Astrocyte (in vitro differentiated cells and primary cell): ENCODE results near the gene SIRPB1. TPM values are rescaled to one million over a fixed set of nuclear protein-coding genes. Genes with fewer than 3 reads are reported as not detected.
"Not testable (repeated sequence)": the region's sequence is repeated elsewhere in the genome, so short reads cannot be mapped to it uniquely, and the experiment has no call there.

Source experiments
- DNase-seq: peaks from one replicate; pipeline ENCODE4 v3.0.0-alpha.2; 2010; ENCODE audit warnings: low read depth
- FAIRE-seq: peaks from 2 replicates; lab custom pipeline; 2011; peaks lifted over from hg19 to GRCh38; lab: Jason Lieb, UNC
- H2AFZ ChIP-seq: 2 replicates; pipeline ENCODE4 v1.6.0; 2012; ENCODE audit warnings: low read depth, low read length, inconsistent platforms
- H3K27ac ChIP-seq: 2 replicates; pipeline ENCODE4 v1.5.1; 2011; ENCODE audit warnings: low read depth, low read length, inconsistent platforms
- H3K27me3 ChIP-seq: 2 replicates; pipeline ENCODE4 v1.6.0; 2011; ENCODE audit warnings: low read length, inconsistent platforms; ENCODE audit not compliant: insufficient read depth
- H3K36me3 ChIP-seq: 2 replicates; pipeline ENCODE4 v1.5.1; 2011; ENCODE audit warnings: low read length, inconsistent platforms; ENCODE audit not compliant: insufficient read depth
- H3K4me1 ChIP-seq: 2 replicates; pipeline ENCODE4 v1.5.1; 2011; ENCODE audit warnings: low read length, inconsistent platforms; ENCODE audit not compliant: insufficient read depth
- H3K4me2 ChIP-seq: 2 replicates; pipeline ENCODE4 v1.6.0; 2012; ENCODE audit warnings: low read length, inconsistent platforms
- H3K4me3 ChIP-seq: 2 replicates; pipeline ENCODE4 v1.5.1; 2011; ENCODE audit warnings: low read depth, mild to moderate bottlenecking, low read length, inconsistent platforms; ENCODE audit not compliant: insufficient read depth
- H3K79me2 ChIP-seq: 2 replicates; pipeline ENCODE4 v1.6.0; 2012; ENCODE audit warnings: mild to moderate bottlenecking, low read length, inconsistent platforms; ENCODE audit not compliant: insufficient read depth
- H3K9ac ChIP-seq: 2 replicates; pipeline ENCODE4 v1.6.0; 2012; ENCODE audit warnings: mild to moderate bottlenecking, low read length, inconsistent platforms
- H3K9me3 ChIP-seq: 2 replicates; pipeline ENCODE4 v1.5.1; 2012; ENCODE audit warnings: low read depth, mild to moderate bottlenecking, low read length, inconsistent platforms; ENCODE audit not compliant: insufficient read depth
- H4K20me1 ChIP-seq: 2 replicates; pipeline ENCODE4 v1.6.0; 2012; ENCODE audit warnings: low read length, inconsistent platforms; ENCODE audit not compliant: insufficient read depth
- H3K27ac Mint-ChIP-seq: one replicate; pipeline ENCODE4 v1.8.0; 2021; ENCODE audit warnings: mild to moderate bottlenecking, mixed read lengths; ENCODE audit not compliant: unreplicated experiment
- H3K27me3 Mint-ChIP-seq: one replicate; pipeline ENCODE4 v1.8.0; 2021; ENCODE audit warnings: low read depth, mixed read lengths; ENCODE audit not compliant: unreplicated experiment
- H3K36me3 Mint-ChIP-seq: one replicate; pipeline ENCODE4 v1.8.0; 2021; ENCODE audit warnings: low read depth, mixed read lengths; ENCODE audit not compliant: unreplicated experiment
- H3K4me1 Mint-ChIP-seq: one replicate; pipeline ENCODE4 v1.8.0; 2021; ENCODE audit warnings: low read depth, mixed read lengths; ENCODE audit not compliant: unreplicated experiment
- H3K4me3 Mint-ChIP-seq: one replicate; pipeline ENCODE4 v1.8.0; 2021; ENCODE audit warnings: mild to moderate bottlenecking, moderate library complexity, mixed read lengths; ENCODE audit not compliant: unreplicated experiment
- H3K9me3 Mint-ChIP-seq: one replicate; pipeline ENCODE4 v1.8.0; 2021; ENCODE audit warnings: mild to moderate bottlenecking, mixed read lengths; ENCODE audit not compliant: unreplicated experiment
- EZH2 ChIP-seq: IDR thresholded peaks from 2 replicates; pipeline ENCODE4 v1.6.1; 2012; ENCODE audit warnings: mild to moderate bottlenecking, low read length, inconsistent platforms; ENCODE audit not compliant: insufficient read depth
- total RNA-seq: library from RNA; stranded (reverse); gene quantifications from 2 replicates; pipeline ENCODE4 v1.2.1, GENCODE V29; 2021
- TF ChIP-seq, protein P1 (sequence below): IDR thresholded peaks from 2 replicates; pipeline ENCODE4 v1.5.1; 2011; ENCODE audit warnings: low read depth, mild to moderate bottlenecking, inconsistent platforms, low read length, moderate library complexity; ENCODE audit not compliant: insufficient read depth

The SIRPB1 gene
- total RNA-seq, 1 donor from 2014 or later, result not detected

DNA sequence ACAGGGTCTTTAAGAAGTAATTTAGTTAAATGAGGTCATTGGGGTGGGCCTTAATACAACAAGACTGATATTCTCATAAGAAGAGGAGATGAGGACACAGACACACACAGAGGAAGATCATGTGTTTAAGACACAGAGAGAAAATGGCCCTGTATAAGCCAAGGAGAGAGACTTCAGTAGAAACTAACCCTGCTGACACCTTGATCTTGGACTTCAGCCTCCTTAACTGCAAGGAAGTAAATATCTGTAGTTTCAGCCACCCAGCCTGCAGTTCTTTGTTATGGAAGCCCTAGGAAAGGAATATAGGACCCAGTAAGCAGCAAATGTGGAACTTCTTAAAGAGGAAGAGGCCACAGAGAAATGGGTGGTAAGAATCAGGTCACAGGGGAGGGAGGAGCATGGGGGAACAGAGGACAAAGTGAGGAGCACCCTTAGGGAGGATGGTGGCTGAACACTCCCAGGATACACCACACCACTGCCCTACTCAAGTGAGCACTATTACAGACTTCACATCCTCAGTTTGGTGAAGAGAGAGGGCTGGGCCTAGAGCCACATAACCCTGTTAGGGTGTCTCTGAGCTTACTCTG lies 762 bp downstream of the SIRPB1 start:
- no peak overlapping the region for H3K4me3 Mint-ChIP-seq
- no peak overlapping the region for H3K27ac Mint-ChIP-seq
- peaks cover 5% of the 10 kb centered on the region for H3K27me3 Mint-ChIP-seq
- Histone ChIP-seq H3K9ac (no peak overlapping the region), H3K79me2 (no peaks in the 10 kb centered on the region), H3K4me1 (no peaks in the 10 kb centered on the region), H3K27me3 (no peaks in the 10 kb centered on the region), H4K20me1 (no peaks in the 10 kb centered on the region), H3K4me2 (no peak overlapping the region), H3K36me3 (no peaks in the 10 kb centered on the region), H2AFZ (no peak overlapping the region), H3K27ac (no peak overlapping the region), H3K4me3 (no peak overlapping the region), H3K9me3 (no peaks in the 10 kb centered on the region)
- no peak for FAIRE-seq
- peaks cover 9% of the 10 kb centered on the region for H3K9me3 Mint-ChIP-seq
- no peaks in the 10 kb centered on the region for H3K4me1 Mint-ChIP-seq
- TF ChIP-seq, protein P1, sequence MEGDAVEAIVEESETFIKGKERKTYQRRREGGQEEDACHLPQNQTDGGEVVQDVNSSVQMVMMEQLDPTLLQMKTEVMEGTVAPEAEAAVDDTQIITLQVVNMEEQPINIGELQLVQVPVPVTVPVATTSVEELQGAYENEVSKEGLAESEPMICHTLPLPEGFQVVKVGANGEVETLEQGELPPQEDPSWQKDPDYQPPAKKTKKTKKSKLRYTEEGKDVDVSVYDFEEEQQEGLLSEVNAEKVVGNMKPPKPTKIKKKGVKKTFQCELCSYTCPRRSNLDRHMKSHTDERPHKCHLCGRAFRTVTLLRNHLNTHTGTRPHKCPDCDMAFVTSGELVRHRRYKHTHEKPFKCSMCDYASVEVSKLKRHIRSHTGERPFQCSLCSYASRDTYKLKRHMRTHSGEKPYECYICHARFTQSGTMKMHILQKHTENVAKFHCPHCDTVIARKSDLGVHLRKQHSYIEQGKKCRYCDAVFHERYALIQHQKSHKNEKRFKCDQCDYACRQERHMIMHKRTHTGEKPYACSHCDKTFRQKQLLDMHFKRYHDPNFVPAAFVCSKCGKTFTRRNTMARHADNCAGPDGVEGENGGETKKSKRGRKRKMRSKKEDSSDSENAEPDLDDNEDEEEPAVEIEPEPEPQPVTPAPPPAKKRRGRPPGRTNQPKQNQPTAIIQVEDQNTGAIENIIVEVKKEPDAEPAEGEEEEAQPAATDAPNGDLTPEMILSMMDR, result no peak
- no peak for TF ChIP-seq EZH2
- no peak for DNase-seq
- no peaks in the 10 kb centered on the region for H3K36me3 Mint-ChIP-seq

DNA sequence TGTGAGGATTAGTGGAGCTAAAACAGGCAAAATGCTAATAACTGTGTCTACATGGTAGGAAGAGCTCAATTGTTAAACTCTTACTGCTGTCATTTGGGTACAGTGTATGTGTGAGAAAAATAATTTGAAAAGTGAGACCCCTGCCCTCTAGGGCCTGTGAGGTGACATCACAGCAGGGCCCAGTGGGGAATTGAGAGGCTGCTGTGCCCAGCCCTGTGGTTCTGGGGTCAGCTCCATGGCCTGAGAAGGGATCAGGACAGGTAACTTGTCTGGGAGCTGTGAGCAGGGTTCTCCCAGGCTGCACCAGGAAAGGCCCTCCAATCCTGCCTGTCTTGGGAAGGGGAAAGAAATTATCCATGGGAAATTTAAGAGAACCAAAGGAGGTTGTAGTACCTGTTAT lies 1.3 kb downstream of the SIRPB1 start:
- Histone ChIP-seq H2AFZ (no peak overlapping the region), H3K4me2 (no peak overlapping the region), H3K27ac (no peak overlapping the region), H3K9me3 (no peaks in the 10 kb centered on the region), H3K27me3 (no peaks in the 10 kb centered on the region), H3K79me2 (no peaks in the 10 kb centered on the region), H4K20me1 (no peaks in the 10 kb centered on the region), H3K36me3 (no peaks in the 10 kb centered on the region), H3K4me3 (no peak overlapping the region), H3K9ac (no peak overlapping the region), H3K4me1 (no peaks in the 10 kb centered on the region)
- Mint-ChIP-seq H3K4me3 (no peak overlapping the region), H3K27ac (no peak overlapping the region), H3K27me3 (peaks cover 8% of the 10 kb centered on the region), H3K4me1 (no peaks in the 10 kb centered on the region), H3K9me3 (peaks cover 9% of the 10 kb centered on the region), H3K36me3 (no peaks in the 10 kb centered on the region)
- FAIRE-seq (no peak), DNase-seq (no peak)
- TF ChIP-seq EZH2, result no peak
- TF ChIP-seq, protein P1, result no peak

DNA sequence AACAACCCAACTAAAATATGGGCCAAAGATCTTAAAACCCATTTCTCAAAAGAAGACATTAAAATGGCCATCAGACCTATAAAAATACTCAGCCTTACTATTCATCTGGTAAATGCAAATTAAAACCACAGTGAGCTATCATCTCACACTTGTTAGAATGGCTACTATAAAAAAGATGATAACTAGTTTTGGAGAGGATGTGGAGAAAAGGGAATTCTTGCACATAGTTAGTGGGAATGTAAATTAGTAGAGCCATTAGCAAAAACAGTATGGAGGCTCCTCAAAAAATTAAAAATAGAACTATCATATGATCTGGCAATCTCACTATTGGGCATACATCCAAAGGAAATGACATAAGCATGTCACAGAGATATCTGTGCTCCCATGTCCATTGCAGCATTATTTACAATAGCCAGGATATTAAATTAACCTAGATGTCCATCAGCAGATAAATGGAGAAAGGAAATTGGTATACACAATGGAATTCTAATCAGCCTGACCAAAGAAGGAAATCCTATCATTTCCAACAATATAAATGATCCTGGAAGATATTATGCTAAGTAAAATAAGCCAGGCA lies 2.9 kb downstream of the SIRPB1 start:
- Histone ChIP-seq H3K4me2 (no peak overlapping the region), H3K4me3 (no peak overlapping the region), H4K20me1 (no peaks in the 10 kb centered on the region), H3K27ac (no peak overlapping the region), H3K36me3 (no peaks in the 10 kb centered on the region), H3K27me3 (no peaks in the 10 kb centered on the region), H3K9ac (no peak overlapping the region), H3K79me2 (no peaks in the 10 kb centered on the region), H3K9me3 (no peaks in the 10 kb centered on the region), H2AFZ (no peak overlapping the region), H3K4me1 (no peaks in the 10 kb centered on the region)
- Mint-ChIP-seq H3K4me1 (no peaks in the 10 kb centered on the region), H3K27ac (no peak overlapping the region), H3K36me3 (no peaks in the 10 kb centered on the region), H3K4me3 (no peak overlapping the region), H3K27me3 (peaks cover 10% of the 10 kb centered on the region), H3K9me3 (peaks cover 9% of the 10 kb centered on the region)
- FAIRE-seq (no peak), DNase-seq (peak; percentile 25)
- TF ChIP-seq, protein P1, result no peak
- TF ChIP-seq EZH2, result no peak

DNA sequence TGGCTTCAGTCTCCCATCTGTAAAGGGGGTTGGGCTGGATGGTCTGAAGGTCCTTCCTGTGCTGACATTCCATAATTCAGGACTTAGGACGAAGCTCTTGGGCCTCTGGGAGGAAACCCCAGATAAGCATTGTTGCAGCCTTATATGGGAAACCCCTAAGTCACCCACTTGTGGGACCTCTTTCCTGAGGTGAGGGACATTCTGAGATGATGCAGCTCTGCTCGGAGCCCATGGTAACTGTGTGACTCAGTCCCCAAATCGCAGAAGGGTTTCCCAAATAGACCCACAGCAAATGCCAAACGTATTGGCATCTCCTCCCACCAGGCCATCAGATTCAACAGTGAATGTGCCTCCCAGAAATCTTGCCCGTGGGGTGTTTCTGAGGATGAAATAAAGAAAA lies 9.4 kb downstream of the SIRPB1 start:
- not testable (repeated sequence) for FAIRE-seq, H3K4me3 ChIP-seq, H3K4me2 ChIP-seq, H3K27me3 Mint-ChIP-seq, H3K9ac ChIP-seq, H3K36me3 ChIP-seq, DNase-seq, H3K27ac ChIP-seq, H3K4me1 Mint-ChIP-seq, H3K27me3 ChIP-seq, H2AFZ ChIP-seq, H3K9me3 ChIP-seq, H3K79me2 ChIP-seq, H3K36me3 Mint-ChIP-seq, H3K4me3 Mint-ChIP-seq, H4K20me1 ChIP-seq, H3K27ac Mint-ChIP-seq, H3K9me3 Mint-ChIP-seq, H3K4me1 ChIP-seq
